ENCODE measurements around the gene EVA1C. TPM values are rescaled to one million over a fixed set of nuclear protein-coding genes. Genes with fewer than 3 reads are reported as not detected.
A peak's percentile ranks its signal among the peaks of the same experiment; 100 is the strongest.
"Not testable (repeated sequence)": the region's sequence is repeated elsewhere in the genome, so short reads cannot be mapped to it uniquely, and the experiment has no call there.

EVA1C gene
- total RNA-seq, 2 donors from 2014 or later: 45.7 to 48.6 TPM

GRCh38 chr21:32427958-32428623 is 15.6 kb downstream of the EVA1C start:
- no peak for DNase-seq (ENCODE audit: low spot score)
- H3K9me3 ChIP-seq: no peaks in the 10 kb centered on the region
- 57% methylated on average over 10 of the region's 10 CpGs for WGBS
- intact Hi-C loops (cut with DNase I): no loop called here
- peak overlapping the region; percentile 37 to 51 for H3K27ac ChIP-seq
- no peaks in the 10 kb centered on the region for H3K36me3 ChIP-seq
- TF ChIP-seq POLR2A (IDR thresholded peaks at IDR 0.05) (no peak), POLR2AphosphoS5 (IDR thresholded peaks at IDR 0.05) (no peak), CTCF (IDR thresholded peaks at IDR 0.05) (no peak)
- no peak overlapping the region for H3K4me3 ChIP-seq
- no peaks in the 10 kb centered on the region for H3K4me1 ChIP-seq (replicated peaks)
- H3K27me3 ChIP-seq (replicated peaks; ENCODE audit: insufficient read depth): no peaks in the 10 kb centered on the region

- H3K27me3 ChIP-seq (replicated peaks; ENCODE audit: insufficient read depth); H3K36me3 ChIP-seq; H3K4me1 ChIP-seq (replicated peaks); H3K4me3 ChIP-seq; H3K27ac ChIP-seq; intact Hi-C loops (cut with DNase I); H3K9me3 ChIP-seq: not testable (repeated sequence)
- DNase-seq (ENCODE audit: low spot score): peak; percentile 33
- 59% methylated on average over 15 of the region's 15 CpGs for WGBS
- TF ChIP-seq POLR2AphosphoS5 (IDR thresholded peaks at IDR 0.05) (peak; percentile 7), POLR2A (IDR thresholded peaks at IDR 0.05) (peak; percentile 31)
Observed at GRCh38 chr21:32432982-32433660, 20.6 kb downstream of the EVA1C start.

- TF ChIP-seq POLR2AphosphoS5 (IDR thresholded peaks at IDR 0.05) (no peak), POLR2A (IDR thresholded peaks at IDR 0.05) (no peak), CTCF (IDR thresholded peaks at IDR 0.05) (no peak)
- no peak overlapping the region for H3K4me3 ChIP-seq
- WGBS: 78% methylated on average over 12 of the region's 12 CpGs
- H3K36me3 ChIP-seq: no peaks in the 10 kb centered on the region
- intact Hi-C loops (cut with DNase I): no loop called here
- no peak overlapping the region for H3K27ac ChIP-seq
- no peaks in the 10 kb centered on the region for H3K9me3 ChIP-seq
- H3K4me1 ChIP-seq (replicated peaks): no peaks in the 10 kb centered on the region
- DNase-seq (ENCODE audit: low spot score): no peak
- H3K27me3 ChIP-seq (replicated peaks; ENCODE audit: insufficient read depth): no peaks in the 10 kb centered on the region
Observed at GRCh38 chr21:32437729-32438128, 25.2 kb downstream of the EVA1C start.

GRCh38 chr21:32442566-32443318 is 30.2 kb downstream of the EVA1C start:
- intact Hi-C loops (cut with DNase I): no loop called here
- TF ChIP-seq POLR2AphosphoS5 (IDR thresholded peaks at IDR 0.05) (no peak), POLR2A (IDR thresholded peaks at IDR 0.05) (no peak), CTCF (IDR thresholded peaks at IDR 0.05) (no peak)
- H3K9me3 ChIP-seq: no peaks in the 10 kb centered on the region
- no peak overlapping the region for H3K27ac ChIP-seq
- H3K4me1 ChIP-seq (replicated peaks): no peaks in the 10 kb centered on the region
- no peaks in the 10 kb centered on the region for H3K36me3 ChIP-seq
- 85% methylated on average over 8 of the region's 8 CpGs for WGBS
- no peak for DNase-seq (ENCODE audit: low spot score)
- H3K27me3 ChIP-seq (replicated peaks; ENCODE audit: insufficient read depth): no peaks in the 10 kb centered on the region
- no peak overlapping the region for H3K4me3 ChIP-seq

- Histone ChIP-seq H3K4me3 (no peak overlapping the region), H3K27me3 (replicated peaks; ENCODE audit: insufficient read depth) (no peaks in the 10 kb centered on the region), H3K36me3 (no peaks in the 10 kb centered on the region), H3K4me1 (replicated peaks) (no peaks in the 10 kb centered on the region), H3K27ac (no peak overlapping the region), H3K9me3 (no peaks in the 10 kb centered on the region)
- TF ChIP-seq CTCF (IDR thresholded peaks at IDR 0.05) (no peak), POLR2AphosphoS5 (IDR thresholded peaks at IDR 0.05) (no peak), POLR2A (IDR thresholded peaks at IDR 0.05) (no peak)
- 95% methylated on average over 6 of the region's 6 CpGs for WGBS
- intact Hi-C loops (cut with DNase I): no loop called here
- DNase-seq (ENCODE audit: low spot score): no peak
Observed at GRCh38 chr21:32445101-32445500, 32.6 kb downstream of the EVA1C start.

- H3K4me3 ChIP-seq; DNase-seq (ENCODE audit: low spot score); intact Hi-C loops (cut with DNase I); H3K27ac ChIP-seq; H3K4me1 ChIP-seq (replicated peaks); H3K27me3 ChIP-seq (replicated peaks; ENCODE audit: insufficient read depth); H3K36me3 ChIP-seq; H3K9me3 ChIP-seq: not testable (repeated sequence)
- 56% methylated on average over 3 of the region's 3 CpGs for WGBS
Observed at GRCh38 chr21:32446440-32446839, 33.9 kb downstream of the EVA1C start.
